Activated naive CD8-positive, alpha-beta T cell (primary cell): ENCODE results near the gene GPC6.

Experiments
- H3K27ac Mint-ChIP-seq: one replicate; pipeline ENCODE4 v1.8.0; 2021; ENCODE audit warnings: mixed read lengths
- H3K27me3 Mint-ChIP-seq: one replicate; pipeline ENCODE4 v1.8.0; 2021; ENCODE audit warnings: mixed read lengths
- H3K36me3 Mint-ChIP-seq: one replicate; pipeline ENCODE4 v1.8.0; 2021; ENCODE audit warnings: mixed read lengths
- H3K4me1 Mint-ChIP-seq: one replicate; pipeline ENCODE4 v1.8.0; 2021; ENCODE audit warnings: low read depth, mixed read lengths
- H3K4me3 Mint-ChIP-seq: one replicate; pipeline ENCODE4 v1.8.0; 2021; ENCODE audit warnings: mild to moderate bottlenecking, mixed read lengths
- H3K9me3 Mint-ChIP-seq: one replicate; pipeline ENCODE4 v1.8.0; 2021; ENCODE audit warnings: low read depth, mixed read lengths

Gene GPC6

DNA sequence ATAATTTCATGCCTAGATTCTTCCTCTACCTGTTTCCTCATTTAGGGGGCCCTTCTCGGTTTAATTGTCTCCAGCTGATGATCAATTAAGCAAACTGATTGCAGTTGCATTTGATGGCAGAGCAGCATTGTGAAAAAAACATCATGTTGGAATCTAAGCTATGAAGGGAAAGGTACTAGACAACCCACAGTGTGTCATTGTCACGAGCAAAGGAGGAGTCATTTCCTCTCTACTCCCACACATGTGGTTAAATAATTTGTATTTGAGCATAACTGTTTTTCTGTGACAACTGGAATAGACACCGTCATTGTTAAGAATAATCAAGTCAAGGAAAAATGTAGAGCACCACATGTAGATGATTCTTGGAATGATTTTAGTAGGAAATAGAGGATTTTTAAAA is 1012.5 kb downstream of the GPC6 start:
- peaks cover 48% of the 10 kb centered on the region for H3K4me1 Mint-ChIP-seq
- H3K4me3 Mint-ChIP-seq, result peak overlapping the region; percentile 24
- H3K27ac Mint-ChIP-seq, result peak overlapping the region; percentile 64
- no peaks in the 10 kb centered on the region for H3K27me3 Mint-ChIP-seq
- H3K36me3 Mint-ChIP-seq, result no peaks in the 10 kb centered on the region
- no peaks in the 10 kb centered on the region for H3K9me3 Mint-ChIP-seq

DNA sequence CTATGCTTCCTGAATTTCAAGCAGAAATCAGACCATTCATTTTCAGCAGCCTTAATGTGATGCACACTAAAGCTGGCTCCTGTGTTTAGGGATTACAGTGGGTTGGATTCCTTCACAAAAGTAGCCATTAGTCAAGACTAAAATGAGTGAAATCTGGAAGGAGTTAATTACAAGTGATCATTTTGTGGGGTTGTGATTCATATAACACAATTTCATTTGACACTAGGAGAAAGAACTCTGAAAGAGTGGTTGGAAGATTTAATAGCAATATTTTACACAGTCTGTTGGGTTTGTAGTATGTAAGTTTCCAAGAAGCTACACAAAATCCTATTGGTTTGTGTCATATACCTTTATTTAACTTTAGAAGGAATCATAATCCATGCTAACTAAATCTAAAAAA is 1015.9 kb downstream of the GPC6 start:
- H3K27ac Mint-ChIP-seq, result no peak overlapping the region
- peaks cover 31% of the 10 kb centered on the region for H3K4me1 Mint-ChIP-seq
- no peaks in the 10 kb centered on the region for H3K9me3 Mint-ChIP-seq
- peaks cover 9% of the 10 kb centered on the region for H3K36me3 Mint-ChIP-seq
- peaks cover 2% of the 10 kb centered on the region for H3K27me3 Mint-ChIP-seq
- H3K4me3 Mint-ChIP-seq, result no peak overlapping the region

DNA sequence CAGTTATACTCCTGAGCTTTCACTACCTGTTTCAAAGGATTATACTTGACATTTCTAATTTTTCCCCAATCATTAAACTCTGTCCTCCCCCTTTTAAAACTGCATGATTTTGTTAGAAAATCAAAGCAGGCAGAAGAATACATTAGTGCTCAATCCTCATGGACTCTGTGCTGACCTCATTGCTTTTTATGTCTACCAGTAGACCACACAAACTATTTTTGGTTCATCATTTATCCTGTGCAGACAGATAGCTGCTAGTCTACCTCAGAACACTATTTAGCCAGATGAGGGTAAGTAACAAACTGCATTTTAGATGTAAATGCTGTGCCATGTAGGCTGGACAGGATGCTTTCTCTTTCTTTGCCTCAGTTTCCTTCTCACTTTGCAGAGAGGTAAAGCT is 1016.9 kb downstream of the GPC6 start:
- Mint-ChIP-seq H3K4me3 (no peak overlapping the region), H3K27me3 (peaks cover 2% of the 10 kb centered on the region), H3K4me1 (peaks cover 22% of the 10 kb centered on the region), H3K36me3 (peaks cover 9% of the 10 kb centered on the region), H3K9me3 (no peaks in the 10 kb centered on the region), H3K27ac (no peak overlapping the region)

DNA sequence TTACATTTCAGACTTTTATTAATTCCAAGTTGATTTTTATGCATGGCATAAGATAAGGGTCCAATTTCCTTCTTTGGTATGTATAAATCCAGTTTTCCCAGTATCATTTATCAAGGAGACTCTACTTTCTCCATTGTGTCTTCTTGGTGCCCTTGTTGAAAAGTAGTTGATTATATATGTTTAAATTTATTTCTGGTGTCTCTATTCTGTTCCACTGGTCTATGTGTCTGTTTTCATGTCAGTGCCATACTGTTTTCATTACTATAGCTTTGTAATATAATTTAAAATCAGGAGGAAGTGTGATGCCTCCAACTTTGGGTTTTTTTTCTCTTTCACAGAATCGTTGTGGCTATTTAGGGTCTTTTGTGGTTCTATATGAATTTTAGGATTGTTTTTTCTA is 1019.9 kb downstream of the GPC6 start:
- Mint-ChIP-seq H3K4me3 (no peak overlapping the region), H3K9me3 (peaks cover 5% of the 10 kb centered on the region), H3K27ac (no peak overlapping the region), H3K27me3 (peaks cover 3% of the 10 kb centered on the region), H3K4me1 (peaks cover 6% of the 10 kb centered on the region), H3K36me3 (peaks cover 12% of the 10 kb centered on the region)

DNA sequence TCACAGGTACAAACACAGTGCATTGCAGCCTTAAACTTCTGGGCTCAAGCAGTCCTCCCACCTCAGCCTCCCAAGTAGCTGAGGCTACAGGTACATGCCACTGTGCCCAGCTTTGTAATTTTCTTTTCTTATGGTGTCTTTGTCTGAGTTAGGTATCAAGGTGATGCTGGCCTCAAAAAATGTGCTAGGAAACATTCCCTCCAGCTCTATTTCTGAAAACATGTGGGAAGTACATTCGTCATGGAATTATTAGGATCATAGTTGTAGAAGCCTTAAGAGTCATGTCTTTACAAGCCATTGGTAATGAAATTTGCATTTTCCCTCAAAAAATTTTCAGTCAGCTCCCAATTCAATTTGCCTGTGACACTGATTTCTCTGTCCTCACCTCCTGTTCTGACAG is 1021.3 kb downstream of the GPC6 start:
- H3K27ac Mint-ChIP-seq, result no peak overlapping the region
- peaks cover 5% of the 10 kb centered on the region for H3K9me3 Mint-ChIP-seq
- H3K4me1 Mint-ChIP-seq, result peaks cover 5% of the 10 kb centered on the region
- H3K36me3 Mint-ChIP-seq, result peaks cover 12% of the 10 kb centered on the region
- H3K4me3 Mint-ChIP-seq, result no peak overlapping the region
- H3K27me3 Mint-ChIP-seq, result peaks cover 3% of the 10 kb centered on the region

DNA sequence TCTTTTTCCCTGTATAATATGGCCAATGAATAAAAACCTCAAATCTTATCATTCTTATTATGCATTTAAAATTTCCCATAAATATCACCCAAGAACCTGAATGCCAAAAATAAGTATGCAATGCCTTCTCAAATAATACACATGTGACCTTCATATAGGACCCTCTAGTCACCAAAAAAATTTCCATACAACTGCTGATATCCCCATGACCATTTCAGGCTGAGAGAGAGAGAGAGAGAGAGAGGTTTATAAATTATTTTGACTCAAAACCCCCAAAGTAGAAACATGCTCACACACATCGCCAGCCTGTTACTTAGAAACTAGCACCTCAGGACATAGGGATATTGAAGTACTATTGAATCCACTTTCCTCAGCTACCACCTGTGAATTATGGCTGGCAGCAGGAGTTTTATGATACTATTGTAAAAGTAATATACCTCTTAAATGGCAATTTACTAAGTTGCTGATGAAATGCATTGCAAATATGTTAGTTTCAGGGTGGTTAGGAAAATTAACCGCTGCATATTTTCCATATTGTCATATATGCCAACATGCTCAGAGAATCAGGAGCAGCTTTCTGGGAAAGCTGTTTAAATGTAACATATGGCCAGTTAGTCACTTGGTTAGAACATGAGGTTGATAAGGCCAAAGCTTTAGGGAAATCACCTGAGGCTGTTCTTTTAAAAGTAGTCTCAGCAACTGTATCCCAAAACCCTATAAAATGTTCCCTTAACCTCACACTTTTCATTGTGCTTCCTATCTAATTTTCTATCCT is 1022.0 kb downstream of the GPC6 start:
- Mint-ChIP-seq H3K4me1 (peaks cover 2% of the 10 kb centered on the region), H3K9me3 (peaks cover 5% of the 10 kb centered on the region), H3K4me3 (no peak overlapping the region)

DNA sequence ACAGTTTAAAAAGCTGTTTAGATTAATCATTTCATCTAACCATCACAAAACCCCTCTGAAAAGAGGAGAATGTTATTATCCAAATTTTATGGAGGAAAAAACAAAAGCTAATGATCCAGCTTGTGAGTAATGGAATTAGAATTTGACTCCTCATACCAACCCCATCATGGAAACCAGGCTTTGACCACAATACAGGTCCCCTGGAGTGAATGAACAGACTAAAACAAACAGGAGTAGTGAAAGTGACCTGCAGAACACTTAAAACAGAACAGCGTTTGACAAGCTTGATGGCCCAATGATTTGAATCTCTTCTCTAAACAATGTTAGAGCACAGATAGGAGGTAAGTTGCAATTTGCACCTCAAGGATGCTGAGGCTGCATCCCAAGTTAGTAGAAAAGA is 1022.9 kb downstream of the GPC6 start:
- no peak overlapping the region for H3K27ac Mint-ChIP-seq
- no peak overlapping the region for H3K4me3 Mint-ChIP-seq
- peaks cover 2% of the 10 kb centered on the region for H3K4me1 Mint-ChIP-seq
- H3K27me3 Mint-ChIP-seq, result peaks cover 3% of the 10 kb centered on the region
- peaks cover 12% of the 10 kb centered on the region for H3K36me3 Mint-ChIP-seq
- peaks cover 5% of the 10 kb centered on the region for H3K9me3 Mint-ChIP-seq

More for the DNA sequence above, 1022.0 kb downstream of the GPC6 start:
- H3K36me3 Mint-ChIP-seq, result peaks cover 12% of the 10 kb centered on the region
- peaks cover 3% of the 10 kb centered on the region for H3K27me3 Mint-ChIP-seq
- no peak overlapping the region for H3K27ac Mint-ChIP-seq

DNA sequence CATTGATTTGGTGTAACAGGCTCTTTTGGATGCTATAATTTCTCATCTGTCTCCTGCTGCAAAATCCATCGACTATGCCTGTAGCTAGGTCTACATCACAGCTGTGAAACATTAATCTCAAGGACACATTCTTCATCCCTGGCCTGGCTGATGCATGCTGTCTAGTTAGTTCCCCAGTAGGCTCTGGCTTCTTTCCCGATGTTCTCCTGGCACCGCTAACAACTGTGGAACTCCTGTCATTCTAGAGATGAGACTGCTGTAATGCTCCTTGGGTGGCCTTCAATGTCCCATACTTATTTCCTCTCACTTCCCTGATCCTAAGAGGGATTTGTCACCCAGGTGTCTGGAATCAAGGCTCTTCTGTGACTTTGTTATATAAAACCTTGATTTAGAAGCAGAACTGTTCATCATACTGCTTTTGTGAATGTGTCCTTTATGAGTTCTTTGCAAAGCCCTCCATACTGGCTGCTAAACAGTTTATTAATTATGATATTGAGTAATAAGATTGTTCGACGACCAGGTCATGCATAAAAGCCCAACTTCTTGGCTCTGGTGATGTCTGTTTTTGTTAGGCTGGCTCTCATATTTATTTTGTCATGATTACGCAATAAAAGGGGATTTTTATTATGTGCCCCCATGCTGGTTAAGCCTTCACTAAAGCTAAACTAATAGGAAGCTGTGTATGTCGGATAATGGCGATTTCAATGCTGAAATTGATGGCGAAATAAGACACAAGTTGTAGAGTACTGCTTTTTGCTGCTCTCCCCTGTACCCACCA is 1025.4 kb downstream of the GPC6 start:
- Mint-ChIP-seq H3K9me3 (peaks cover 5% of the 10 kb centered on the region), H3K4me1 (peaks cover 9% of the 10 kb centered on the region), H3K36me3 (peaks cover 6% of the 10 kb centered on the region), H3K27ac (no peak overlapping the region), H3K27me3 (peaks cover 3% of the 10 kb centered on the region), H3K4me3 (no peak overlapping the region)

DNA sequence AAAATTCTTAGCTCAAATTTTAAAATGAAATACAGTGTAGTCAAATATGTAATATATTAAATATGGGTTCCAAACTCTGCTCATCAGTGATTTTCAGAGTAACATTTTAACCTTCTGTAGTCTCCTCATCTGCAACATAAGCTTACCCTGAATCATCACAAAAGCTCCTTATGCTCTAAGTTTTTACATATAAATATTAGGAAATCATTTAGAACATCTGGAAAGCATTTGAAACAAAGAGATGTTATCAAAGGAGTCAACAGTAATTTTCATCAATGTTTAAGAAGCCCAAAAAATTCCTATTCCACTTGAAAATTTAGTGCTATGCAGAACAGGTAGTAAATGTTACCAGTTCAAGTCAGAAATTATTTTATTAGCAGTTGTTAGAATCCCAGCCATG is 1028.1 kb downstream of the GPC6 start:
- peaks cover 5% of the 10 kb centered on the region for H3K9me3 Mint-ChIP-seq
- no peak overlapping the region for H3K27ac Mint-ChIP-seq
- peaks cover 3% of the 10 kb centered on the region for H3K36me3 Mint-ChIP-seq
- peaks cover 10% of the 10 kb centered on the region for H3K4me1 Mint-ChIP-seq
- H3K27me3 Mint-ChIP-seq, result peaks cover 1% of the 10 kb centered on the region
- no peak overlapping the region for H3K4me3 Mint-ChIP-seq

DNA sequence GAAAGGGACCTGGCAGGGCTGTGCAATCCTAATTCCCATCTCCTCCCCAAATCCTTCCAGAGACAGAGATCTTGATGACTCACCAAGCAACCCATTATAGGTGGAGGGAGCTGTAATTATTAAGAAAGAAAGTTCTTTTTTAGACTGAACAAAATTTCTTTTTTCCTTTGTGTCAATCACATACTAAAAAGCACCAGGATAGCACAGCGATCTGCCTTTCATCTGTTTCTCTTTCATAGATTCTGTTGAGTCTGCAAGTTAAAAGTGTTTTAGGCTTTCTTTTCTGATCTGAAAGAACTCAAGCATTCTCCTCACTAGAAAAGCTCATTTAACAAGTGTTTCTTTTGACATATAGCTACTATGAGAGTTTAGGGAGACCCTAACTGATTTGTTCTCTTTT is 1030.1 kb downstream of the GPC6 start:
- Mint-ChIP-seq H3K4me3 (no peak overlapping the region), H3K27me3 (no peaks in the 10 kb centered on the region), H3K4me1 (peaks cover 10% of the 10 kb centered on the region), H3K27ac (no peak overlapping the region), H3K36me3 (no peaks in the 10 kb centered on the region), H3K9me3 (no peaks in the 10 kb centered on the region)

DNA sequence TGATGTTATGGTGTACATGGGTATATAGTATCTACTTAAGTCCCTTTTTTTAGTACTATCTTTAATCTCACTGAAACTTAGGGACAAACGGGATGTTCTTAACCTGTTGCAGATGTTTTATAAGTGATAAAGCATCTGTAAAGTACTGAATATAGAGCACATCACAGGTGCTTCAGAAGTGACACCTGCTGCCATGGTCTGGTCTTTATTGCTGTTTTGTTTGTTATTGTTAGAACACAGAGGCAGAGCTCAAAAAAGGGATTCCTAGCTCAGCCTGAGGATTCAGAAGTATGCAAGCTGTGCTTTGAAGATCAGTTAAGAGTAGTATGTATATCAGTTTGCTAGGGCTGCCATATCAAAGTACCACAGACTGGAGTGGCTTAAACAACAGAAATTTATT is 1033.4 kb downstream of the GPC6 start:
- no peaks in the 10 kb centered on the region for H3K27me3 Mint-ChIP-seq
- no peaks in the 10 kb centered on the region for H3K36me3 Mint-ChIP-seq
- H3K27ac Mint-ChIP-seq, result no peak overlapping the region
- no peak overlapping the region for H3K4me3 Mint-ChIP-seq
- H3K9me3 Mint-ChIP-seq, result no peaks in the 10 kb centered on the region
- H3K4me1 Mint-ChIP-seq, result peaks cover 10% of the 10 kb centered on the region

DNA sequence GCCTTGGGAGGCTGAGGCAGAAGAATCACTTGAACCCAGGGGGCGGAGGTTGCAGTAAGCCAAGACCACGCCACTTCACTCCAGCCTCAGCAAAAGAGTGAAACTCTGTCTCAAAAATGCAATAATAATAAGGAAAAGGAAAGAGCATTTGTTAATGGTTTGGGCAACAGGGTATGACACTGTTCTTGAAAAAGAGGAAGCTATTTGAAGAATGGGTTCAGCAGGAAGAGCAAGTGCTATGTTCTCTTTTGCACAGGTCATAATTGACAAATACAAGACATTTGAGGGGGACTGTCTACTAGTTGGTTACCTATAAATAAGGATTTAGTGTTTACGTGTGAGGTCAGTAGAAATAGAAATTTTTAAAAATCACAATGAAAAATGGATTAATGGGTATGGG is 1034.6 kb downstream of the GPC6 start:
- H3K27ac Mint-ChIP-seq, result no peak overlapping the region
- H3K36me3 Mint-ChIP-seq, result no peaks in the 10 kb centered on the region
- peaks cover 7% of the 10 kb centered on the region for H3K4me1 Mint-ChIP-seq
- H3K27me3 Mint-ChIP-seq, result no peaks in the 10 kb centered on the region
- no peak overlapping the region for H3K4me3 Mint-ChIP-seq
- no peaks in the 10 kb centered on the region for H3K9me3 Mint-ChIP-seq

DNA sequence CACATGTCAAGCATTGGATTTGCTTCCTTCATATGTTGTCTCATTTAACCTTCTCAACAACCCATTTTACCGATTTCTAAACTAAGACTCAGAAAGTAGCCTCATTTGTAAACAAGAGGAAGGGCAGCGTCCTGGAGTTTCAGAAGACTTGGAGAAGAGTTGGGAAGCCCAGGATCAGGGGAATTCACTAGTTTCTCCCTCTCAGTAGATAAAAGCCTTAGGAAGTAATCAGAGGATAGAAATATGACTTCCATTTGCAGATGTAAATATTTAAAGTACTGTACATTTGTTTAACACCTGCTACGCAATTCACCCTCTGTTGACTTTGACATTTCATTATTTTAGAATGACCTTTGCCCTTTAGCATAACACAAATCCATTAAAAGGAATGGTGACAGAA is 1036.4 kb downstream of the GPC6 start:
- no peaks in the 10 kb centered on the region for H3K27me3 Mint-ChIP-seq
- no peaks in the 10 kb centered on the region for H3K9me3 Mint-ChIP-seq
- no peaks in the 10 kb centered on the region for H3K36me3 Mint-ChIP-seq
- no peak overlapping the region for H3K4me3 Mint-ChIP-seq
- H3K27ac Mint-ChIP-seq, result no peak overlapping the region
- no peaks in the 10 kb centered on the region for H3K4me1 Mint-ChIP-seq

DNA sequence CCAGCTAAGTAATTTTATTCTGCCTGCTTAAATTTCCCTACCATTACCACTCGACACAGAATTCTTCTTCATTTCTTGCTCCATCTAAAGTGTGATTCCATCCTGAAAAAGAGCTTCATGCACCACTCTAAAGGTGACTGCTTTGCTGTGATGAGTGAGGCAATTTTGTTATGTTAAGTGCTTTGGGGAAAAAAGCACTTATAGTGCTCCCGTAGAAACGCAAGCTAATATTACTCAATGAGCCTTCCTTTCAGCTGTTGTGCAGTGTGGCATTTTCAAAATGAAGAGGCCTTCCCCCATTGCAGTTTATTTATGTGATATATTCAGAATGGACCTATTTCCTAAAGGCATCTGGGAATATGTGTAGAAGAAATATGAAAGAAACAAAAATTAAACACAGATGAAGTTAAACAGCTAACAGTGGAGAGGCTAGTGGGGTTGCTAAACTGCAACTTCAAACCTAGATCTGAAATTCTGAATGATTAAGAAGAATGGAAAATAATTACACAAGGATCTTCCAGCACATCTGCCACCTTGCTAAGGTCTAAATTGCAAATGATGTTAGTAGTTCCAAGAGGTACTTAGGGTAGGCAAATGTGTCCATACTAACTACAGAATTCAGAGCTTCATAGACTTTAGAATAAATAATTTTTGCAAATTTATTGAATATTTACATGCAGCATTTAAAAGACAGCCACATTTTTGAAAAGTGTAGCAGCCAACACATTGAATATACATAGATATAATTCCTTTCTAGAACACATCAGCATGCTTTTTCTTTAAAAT is 1041.2 kb downstream of the GPC6 start:
- Mint-ChIP-seq H3K4me3 (no peak overlapping the region), H3K9me3 (no peaks in the 10 kb centered on the region), H3K36me3 (peaks cover 2% of the 10 kb centered on the region), H3K4me1 (peaks cover 8% of the 10 kb centered on the region), H3K27ac (no peak overlapping the region), H3K27me3 (no peaks in the 10 kb centered on the region)

DNA sequence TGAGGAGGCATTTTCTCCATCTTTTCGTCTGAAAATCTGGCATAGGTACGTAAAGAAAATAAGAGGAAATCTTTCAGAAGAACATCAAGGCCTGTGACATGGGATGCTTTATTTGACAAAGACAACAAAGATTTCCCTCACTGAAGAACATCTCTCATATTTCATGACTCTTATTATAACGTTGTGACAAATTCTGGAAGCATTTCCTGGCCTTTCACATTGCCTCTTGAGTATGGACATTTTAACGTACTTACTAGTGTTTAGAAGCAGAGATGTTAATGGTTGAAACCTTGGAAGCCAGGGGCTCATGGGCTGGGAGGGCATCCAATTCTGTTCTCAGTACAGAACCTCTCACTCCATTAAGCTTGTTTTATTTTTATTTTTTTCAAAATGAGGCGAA is 1042.1 kb downstream of the GPC6 start:
- Mint-ChIP-seq H3K4me3 (no peak overlapping the region), H3K9me3 (no peaks in the 10 kb centered on the region), H3K27me3 (no peaks in the 10 kb centered on the region), H3K27ac (no peak overlapping the region), H3K4me1 (peaks cover 8% of the 10 kb centered on the region), H3K36me3 (peaks cover 9% of the 10 kb centered on the region)
